ENCODE results near the gene GAB2. TPM values are rescaled to one million over a fixed set of nuclear protein-coding genes. Genes with fewer than 3 reads are reported as not detected.

Gene GAB2
- total RNA-seq, 1 experiment from 2014 or later, result 3.3 TPM

DNA sequence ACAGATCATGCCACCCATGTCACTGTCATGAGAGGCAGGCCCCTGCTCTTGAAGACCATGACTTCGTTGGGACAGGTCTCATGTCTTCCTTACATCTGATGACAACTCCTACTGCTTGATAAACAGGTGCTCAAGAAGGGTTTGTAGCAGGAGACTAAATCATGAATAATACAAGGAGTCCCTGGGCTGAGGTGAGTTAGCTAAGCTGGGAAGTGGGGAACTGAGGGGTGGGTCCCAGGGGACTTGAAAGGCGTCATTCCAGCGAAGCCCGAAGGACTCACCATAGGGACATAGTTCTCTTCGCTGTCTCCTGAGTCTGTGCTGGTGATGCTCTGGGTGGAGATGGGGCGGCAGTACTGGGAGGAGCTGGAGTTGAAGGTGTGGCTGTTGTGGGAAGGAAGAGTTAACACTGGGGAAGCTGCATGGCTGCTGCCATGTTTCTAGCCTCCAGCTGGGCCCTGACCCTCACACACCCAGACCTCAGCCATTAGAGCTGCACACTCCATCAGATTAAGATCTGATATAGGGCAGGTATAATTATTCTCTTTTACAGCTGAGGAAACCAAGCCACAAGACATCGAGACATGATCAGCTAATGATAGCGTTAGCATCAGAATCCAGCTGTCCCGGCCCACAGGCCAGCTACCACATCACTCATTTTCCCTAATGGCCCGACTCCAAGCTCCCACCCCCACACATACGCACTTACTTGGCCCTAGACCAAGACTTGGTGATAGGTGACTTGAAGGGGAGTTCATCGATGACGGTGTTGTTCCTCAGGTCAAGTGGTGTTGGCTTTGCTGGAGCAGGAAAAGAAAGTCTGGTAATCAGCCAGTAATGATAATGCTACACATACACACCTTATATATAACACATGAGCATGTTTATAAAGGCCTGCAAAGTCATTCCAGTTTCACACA is 196.0 kb downstream of the GAB2 start:
- no peaks in the 10 kb centered on the region for H3K9me3 Mint-ChIP-seq
- Histone ChIP-seq H3K9ac (ENCODE audit: extremely low read depth, insufficient read length, low read length) (no peak overlapping the region), H3K4me1 (ENCODE audit: insufficient read depth, low read length) (no peaks in the 10 kb centered on the region), H3K79me1 (ENCODE audit: insufficient read depth, low read depth, low read length, poor library complexity, severe bottlenecking) (no peaks in the 10 kb centered on the region), H4K20me1 (ENCODE audit: control insufficient read depth, insufficient read depth, insufficient read length) (no peaks in the 10 kb centered on the region), H2AFZ (ENCODE audit: low read length) (no peak overlapping the region), H3K23ac (ENCODE audit: insufficient read length, low read depth, low read length) (no peak overlapping the region), H4K91ac (ENCODE audit: insufficient read length, low read depth, low read length) (no peak overlapping the region), H2BK20ac (ENCODE audit: low read depth, low read length, poor library complexity, severe bottlenecking) (no peak overlapping the region), H3K23me2 (ENCODE audit: insufficient read length, low read depth, low read length, poor library complexity, severe bottlenecking) (no peaks in the 10 kb centered on the region), H2BK12ac (ENCODE audit: insufficient read length, low read depth, low read length) (no peak overlapping the region), H3K18ac (ENCODE audit: insufficient read length, low read depth, low read length) (no peak overlapping the region), H2AK5ac (ENCODE audit: insufficient read length, low read length) (no peak overlapping the region), H4K8ac (replicated peaks; ENCODE audit: insufficient read length, low read depth, low read length) (no peak overlapping the region), H2BK120ac (ENCODE audit: low read depth, low read length, poor library complexity, severe bottlenecking) (no peak overlapping the region), H3K9me3 (ENCODE audit: control insufficient read depth, low read depth, low read length) (no peaks in the 10 kb centered on the region), H3K4ac (ENCODE audit: low read depth, low read length) (no peak overlapping the region), H3K27me3 (ENCODE audit: insufficient read depth, low read length) (no peaks in the 10 kb centered on the region), H3T11ph (ENCODE audit: low read length) (no peak overlapping the region), H3K79me2 (ENCODE audit: insufficient read depth, low read length) (no peaks in the 10 kb centered on the region), H2BK5ac (ENCODE audit: insufficient read length, low read length) (no peak overlapping the region), H2BK15ac (ENCODE audit: low read depth, low read length) (no peak overlapping the region), H3K14ac (ENCODE audit: insufficient read depth, low read length) (no peak overlapping the region), H4K5ac (ENCODE audit: insufficient read length, low read depth, low read length) (no peak overlapping the region), H3K27ac (ENCODE audit: insufficient read length, low read depth, low read length) (no peak overlapping the region), H3K56ac (ENCODE audit: insufficient read length, low read depth, low read length) (no peak overlapping the region), H3K4me2 (ENCODE audit: insufficient read depth, insufficient read length, low read length) (no peak overlapping the region)
- H3K4me1 Mint-ChIP-seq, result no peaks in the 10 kb centered on the region
- H3K36me3 Mint-ChIP-seq (ENCODE audit: insufficient read depth in 1 of 3, low read depth in 3 of 3), result peaks cover 0 to 19% (median 17%) of the 10 kb centered on the region in 3 experiments; a peak in 5 of 7 replicates
- H3K27me3 Mint-ChIP-seq (ENCODE audit: low read depth), result no peaks in the 10 kb centered on the region
- H3K4me3 Mint-ChIP-seq, result no peak overlapping the region
- DNase-seq, result peak; percentile 23
- peak overlapping the region in 1 of 3 experiments; percentile 86; a peak in 2 of 7 replicates for H3K27ac Mint-ChIP-seq
- WGBS (ENCODE audit: extremely low coverage, insufficient read length, low lambda C conversion rate), result no CpG with 5 or more reads among the region's 13 CpGs
- TF ChIP-seq, protein P1, sequence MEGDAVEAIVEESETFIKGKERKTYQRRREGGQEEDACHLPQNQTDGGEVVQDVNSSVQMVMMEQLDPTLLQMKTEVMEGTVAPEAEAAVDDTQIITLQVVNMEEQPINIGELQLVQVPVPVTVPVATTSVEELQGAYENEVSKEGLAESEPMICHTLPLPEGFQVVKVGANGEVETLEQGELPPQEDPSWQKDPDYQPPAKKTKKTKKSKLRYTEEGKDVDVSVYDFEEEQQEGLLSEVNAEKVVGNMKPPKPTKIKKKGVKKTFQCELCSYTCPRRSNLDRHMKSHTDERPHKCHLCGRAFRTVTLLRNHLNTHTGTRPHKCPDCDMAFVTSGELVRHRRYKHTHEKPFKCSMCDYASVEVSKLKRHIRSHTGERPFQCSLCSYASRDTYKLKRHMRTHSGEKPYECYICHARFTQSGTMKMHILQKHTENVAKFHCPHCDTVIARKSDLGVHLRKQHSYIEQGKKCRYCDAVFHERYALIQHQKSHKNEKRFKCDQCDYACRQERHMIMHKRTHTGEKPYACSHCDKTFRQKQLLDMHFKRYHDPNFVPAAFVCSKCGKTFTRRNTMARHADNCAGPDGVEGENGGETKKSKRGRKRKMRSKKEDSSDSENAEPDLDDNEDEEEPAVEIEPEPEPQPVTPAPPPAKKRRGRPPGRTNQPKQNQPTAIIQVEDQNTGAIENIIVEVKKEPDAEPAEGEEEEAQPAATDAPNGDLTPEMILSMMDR (conservative IDR thresholded peaks at IDR 0.05), result no peak

All from H9 (cell line).